Glutamatergic neuron (in vitro differentiated cells): Measurements from ENCODE around the gene PNLIPRP2. TPM values are rescaled to one million over a fixed set of nuclear protein-coding genes. Genes with fewer than 3 reads are reported as not detected.

ENCODE experiments used
- DNase-seq: peaks from one replicate; pipeline ENCODE4 v3.0.0; 2022
- H3K27ac Mint-ChIP-seq: one replicate; pipeline ENCODE4 v1.8.0; 2020; ENCODE audit warnings: mild to moderate bottlenecking, mixed read lengths, inconsistent platforms; ENCODE audit not compliant: unreplicated experiment
- H3K27me3 Mint-ChIP-seq: one replicate; pipeline ENCODE4 v1.8.0; 2020; ENCODE audit warnings: mild to moderate bottlenecking, moderate library complexity, mixed read lengths, inconsistent platforms; ENCODE audit not compliant: unreplicated experiment
- H3K36me3 Mint-ChIP-seq: one replicate; pipeline ENCODE4 v1.8.0; 2020; ENCODE audit warnings: mild to moderate bottlenecking, mixed read lengths, inconsistent platforms; ENCODE audit not compliant: unreplicated experiment
- H3K4me1 Mint-ChIP-seq: one replicate; pipeline ENCODE4 v1.8.0; 2020; ENCODE audit warnings: mild to moderate bottlenecking, low read depth, mixed read lengths, inconsistent platforms; ENCODE audit not compliant: unreplicated experiment
- H3K4me3 Mint-ChIP-seq: one replicate; pipeline ENCODE4 v1.8.0; 2020; ENCODE audit warnings: mild to moderate bottlenecking, mixed read lengths, inconsistent platforms; ENCODE audit not compliant: unreplicated experiment
- H3K9me3 Mint-ChIP-seq: one replicate; pipeline ENCODE4 v1.8.0; 2020; ENCODE audit warnings: mild to moderate bottlenecking, moderate library complexity, mixed read lengths, inconsistent platforms; ENCODE audit not compliant: unreplicated experiment
- long read RNA-seq: library from polyadenylated mRNA; unstranded; transcript quantifications from one replicate; pipeline ENCODE4 v2.0.0, GENCODE V29; 2020; ENCODE audit not compliant: unreplicated experiment
- total RNA-seq: library from RNA; stranded (reverse); fragmentation: NEBNext Ultra II Directional; extraction: Animal tissue kit (Norgen Biotek cat#: 25700); gene quantifications from one replicate; pipeline ENCODE4 v1.2.1, GENCODE V29; 2021; ENCODE audit not compliant: unreplicated experiment
- TF ChIP-seq, protein P1 (sequence below): fragments of 200-600 bp; sonication (generic); IDR thresholded peaks from one replicate; pipeline ENCODE4 v1.5.0; 2021; ENCODE audit not compliant: partially characterized antibody, unreplicated experiment

PNLIPRP2 gene
- total RNA-seq, result not detected
- long read RNA-seq, result 0 reads

DNA sequence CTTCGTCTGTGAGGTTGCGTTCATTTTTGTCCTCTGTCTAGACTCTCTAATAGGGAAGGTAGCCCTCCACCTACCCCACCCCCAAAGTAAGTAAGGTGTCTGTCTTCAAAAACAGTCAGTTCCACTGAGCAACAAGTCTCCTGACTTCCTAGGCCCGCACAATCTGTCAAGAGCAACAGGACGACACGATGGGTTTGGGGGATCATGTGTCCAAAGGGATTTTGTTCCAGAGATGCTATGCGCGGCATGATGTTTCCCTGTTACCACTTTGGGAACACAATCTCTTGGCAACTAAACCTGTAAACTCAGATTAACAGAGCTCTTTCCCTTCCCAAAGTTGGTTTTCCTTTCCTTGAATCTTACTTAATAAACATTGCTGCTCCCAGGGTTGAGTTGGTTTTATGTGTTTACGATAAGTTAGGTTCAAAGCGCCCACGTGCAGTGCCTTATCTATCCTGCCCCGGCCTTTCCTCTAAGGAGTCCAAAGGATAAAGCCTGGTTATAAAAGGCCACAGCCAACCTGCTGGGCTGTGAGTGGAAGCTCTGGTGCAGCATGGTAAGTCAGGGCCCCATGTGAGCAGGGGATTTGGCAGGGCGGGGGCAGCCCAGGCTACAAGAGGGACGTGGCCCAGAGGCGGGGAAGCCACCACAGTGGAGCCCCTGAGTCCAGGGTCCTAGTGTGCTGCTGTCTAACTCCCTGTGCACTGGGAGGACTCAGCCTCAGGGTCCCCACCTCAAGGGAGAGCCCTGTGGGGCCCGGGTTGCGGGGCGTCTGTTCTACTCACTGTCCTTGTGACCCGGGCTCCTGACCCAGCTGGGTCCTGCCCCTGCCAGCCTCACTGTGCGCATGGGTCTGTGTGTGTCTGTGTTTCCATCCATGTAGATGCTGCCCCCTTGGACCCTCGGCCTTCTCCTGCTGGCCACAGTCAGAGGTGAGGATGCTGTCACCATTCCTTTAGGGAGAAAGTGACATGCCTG is at the start of gene PNLIPRP2:
PNLIPRP2 (plus strand) TSS at position 531 of the 978 bp plus-strand sequence.
- no peak within 1 kb of the TSS for H3K4me3 Mint-ChIP-seq
- TF ChIP-seq, protein P1, sequence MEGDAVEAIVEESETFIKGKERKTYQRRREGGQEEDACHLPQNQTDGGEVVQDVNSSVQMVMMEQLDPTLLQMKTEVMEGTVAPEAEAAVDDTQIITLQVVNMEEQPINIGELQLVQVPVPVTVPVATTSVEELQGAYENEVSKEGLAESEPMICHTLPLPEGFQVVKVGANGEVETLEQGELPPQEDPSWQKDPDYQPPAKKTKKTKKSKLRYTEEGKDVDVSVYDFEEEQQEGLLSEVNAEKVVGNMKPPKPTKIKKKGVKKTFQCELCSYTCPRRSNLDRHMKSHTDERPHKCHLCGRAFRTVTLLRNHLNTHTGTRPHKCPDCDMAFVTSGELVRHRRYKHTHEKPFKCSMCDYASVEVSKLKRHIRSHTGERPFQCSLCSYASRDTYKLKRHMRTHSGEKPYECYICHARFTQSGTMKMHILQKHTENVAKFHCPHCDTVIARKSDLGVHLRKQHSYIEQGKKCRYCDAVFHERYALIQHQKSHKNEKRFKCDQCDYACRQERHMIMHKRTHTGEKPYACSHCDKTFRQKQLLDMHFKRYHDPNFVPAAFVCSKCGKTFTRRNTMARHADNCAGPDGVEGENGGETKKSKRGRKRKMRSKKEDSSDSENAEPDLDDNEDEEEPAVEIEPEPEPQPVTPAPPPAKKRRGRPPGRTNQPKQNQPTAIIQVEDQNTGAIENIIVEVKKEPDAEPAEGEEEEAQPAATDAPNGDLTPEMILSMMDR, result no peak
- DNase-seq, result no peak
- no peaks in the 10 kb centered on the region for H3K4me1 Mint-ChIP-seq
- H3K9me3 Mint-ChIP-seq, result peaks cover 2% of the 10 kb centered on the region
- no peak within 1 kb of the TSS for H3K27ac Mint-ChIP-seq
- H3K27me3 Mint-ChIP-seq, result peaks cover 2% of the 10 kb centered on the region
- peaks cover 10% of the 10 kb centered on the region for H3K36me3 Mint-ChIP-seq

- Mint-ChIP-seq H3K27me3 (no peaks in the 10 kb centered on the region), H3K27ac (no peak overlapping the region), H3K4me3 (no peak overlapping the region), H3K9me3 (no peaks in the 10 kb centered on the region), H3K36me3 (no peaks in the 10 kb centered on the region), H3K4me1 (no peaks in the 10 kb centered on the region)
- DNase-seq, result no peak
- TF ChIP-seq, protein P1, result no peak
These were observed 46.0 kb upstream of the PNLIPRP2 start for GRCh38 chr10:116574797-116575196.

GRCh38 chr10:116587878-116588591 is 32.7 kb upstream of the PNLIPRP2 start:
- no peaks in the 10 kb centered on the region for H3K27me3 Mint-ChIP-seq
- H3K27ac Mint-ChIP-seq, result no peak overlapping the region

DNA sequence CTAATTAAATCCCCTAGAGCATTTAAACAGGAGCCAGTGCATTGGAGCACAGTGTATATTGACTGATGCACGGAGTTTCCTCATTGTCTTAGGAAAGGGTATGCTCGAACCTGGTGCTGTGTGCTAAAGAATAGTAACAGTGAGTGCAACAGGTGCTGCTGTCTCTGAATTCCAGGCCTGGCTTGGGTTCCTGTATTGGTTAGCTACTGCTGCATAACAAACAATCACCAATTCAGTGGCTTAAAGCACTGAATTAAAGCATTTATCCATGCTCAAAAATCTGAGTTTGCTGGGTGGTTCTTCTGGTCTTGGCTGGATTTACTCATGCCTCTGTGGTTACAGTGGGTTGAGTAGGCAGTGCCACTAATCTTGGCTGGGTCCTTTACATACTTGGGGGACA is 31.8 kb upstream of the PNLIPRP2 start:
- no peaks in the 10 kb centered on the region for H3K27me3 Mint-ChIP-seq
- no peak overlapping the region for H3K27ac Mint-ChIP-seq
- TF ChIP-seq, protein P1, result no peak
- peaks cover 2% of the 10 kb centered on the region for H3K9me3 Mint-ChIP-seq
- H3K4me3 Mint-ChIP-seq, result no peak overlapping the region
- DNase-seq, result no peak
- no peaks in the 10 kb centered on the region for H3K36me3 Mint-ChIP-seq
- H3K4me1 Mint-ChIP-seq, result no peaks in the 10 kb centered on the region

More at GRCh38 chr10:116587878-116588591, 32.7 kb upstream of the PNLIPRP2 start:
- H3K9me3 Mint-ChIP-seq, result peaks cover 2% of the 10 kb centered on the region
- TF ChIP-seq, protein P1, result no peak
- DNase-seq, result no peak
- no peaks in the 10 kb centered on the region for H3K4me1 Mint-ChIP-seq
- no peak overlapping the region for H3K4me3 Mint-ChIP-seq
- no peaks in the 10 kb centered on the region for H3K36me3 Mint-ChIP-seq

GRCh38 chr10:116589926-116590325 is 30.8 kb upstream of the PNLIPRP2 start:
- Mint-ChIP-seq H3K27me3 (no peaks in the 10 kb centered on the region), H3K4me1 (no peaks in the 10 kb centered on the region), H3K9me3 (peaks cover 2% of the 10 kb centered on the region), H3K4me3 (no peak overlapping the region), H3K36me3 (no peaks in the 10 kb centered on the region), H3K27ac (no peak overlapping the region)
- TF ChIP-seq, protein P1, result no peak
- no peak for DNase-seq
